ENCODE results near the gene GABBR2.

Gene GABBR2

DNA sequence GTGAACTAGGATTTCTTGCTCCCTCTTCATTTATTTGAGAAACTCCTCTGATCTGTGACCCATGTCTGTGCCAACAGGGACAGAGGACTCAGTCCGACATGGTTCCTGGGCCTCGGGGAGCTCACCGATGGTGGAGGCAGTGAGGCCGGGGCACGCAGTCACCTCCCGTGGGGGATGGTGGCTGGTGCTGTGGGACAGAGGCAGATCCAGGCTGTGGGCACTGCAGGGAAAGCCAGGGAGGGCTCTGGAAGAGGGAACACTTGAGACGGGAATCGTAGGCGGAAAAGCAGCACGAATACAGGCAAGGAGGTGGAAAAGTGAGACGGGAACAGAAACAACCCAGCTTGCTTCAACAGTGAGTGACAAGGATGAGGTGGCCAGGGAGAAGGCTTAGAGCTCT lies 127.8 kb downstream of the GABBR2 start:
- ChIA-PET POLR2A (ENCODE audit: low non-redundant PET) (no interaction called here), CTCF (interaction anchor here (0.6 kb wide), 2 partner anchors 56 to 420 kb away, joined by 3 read pairs; no protein-coding TSS in a partner anchor)

GRCh38 chr9:98579700-98580099 lies 129.0 kb downstream of the GABBR2 start:
- TF ChIP-seq, protein P1, sequence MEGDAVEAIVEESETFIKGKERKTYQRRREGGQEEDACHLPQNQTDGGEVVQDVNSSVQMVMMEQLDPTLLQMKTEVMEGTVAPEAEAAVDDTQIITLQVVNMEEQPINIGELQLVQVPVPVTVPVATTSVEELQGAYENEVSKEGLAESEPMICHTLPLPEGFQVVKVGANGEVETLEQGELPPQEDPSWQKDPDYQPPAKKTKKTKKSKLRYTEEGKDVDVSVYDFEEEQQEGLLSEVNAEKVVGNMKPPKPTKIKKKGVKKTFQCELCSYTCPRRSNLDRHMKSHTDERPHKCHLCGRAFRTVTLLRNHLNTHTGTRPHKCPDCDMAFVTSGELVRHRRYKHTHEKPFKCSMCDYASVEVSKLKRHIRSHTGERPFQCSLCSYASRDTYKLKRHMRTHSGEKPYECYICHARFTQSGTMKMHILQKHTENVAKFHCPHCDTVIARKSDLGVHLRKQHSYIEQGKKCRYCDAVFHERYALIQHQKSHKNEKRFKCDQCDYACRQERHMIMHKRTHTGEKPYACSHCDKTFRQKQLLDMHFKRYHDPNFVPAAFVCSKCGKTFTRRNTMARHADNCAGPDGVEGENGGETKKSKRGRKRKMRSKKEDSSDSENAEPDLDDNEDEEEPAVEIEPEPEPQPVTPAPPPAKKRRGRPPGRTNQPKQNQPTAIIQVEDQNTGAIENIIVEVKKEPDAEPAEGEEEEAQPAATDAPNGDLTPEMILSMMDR (conservative IDR thresholded peaks at IDR 0.05; ENCODE audit: low read depth), result no peak
- DNase-seq (ENCODE audit: low spot score), result no peak
- CTCF ChIA-PET, result no interaction called here
- POLR2A ChIA-PET (ENCODE audit: low non-redundant PET), result no interaction called here
- H3K27ac ChIP-seq, result no peak overlapping the region

More for the DNA sequence above, 127.8 kb downstream of the GABBR2 start:
- H3K27ac ChIP-seq, result no peak overlapping the region
- TF ChIP-seq, protein P1 (conservative IDR thresholded peaks at IDR 0.05; ENCODE audit: low read depth), result no peak
- no peak for DNase-seq (ENCODE audit: low spot score)

DNA sequence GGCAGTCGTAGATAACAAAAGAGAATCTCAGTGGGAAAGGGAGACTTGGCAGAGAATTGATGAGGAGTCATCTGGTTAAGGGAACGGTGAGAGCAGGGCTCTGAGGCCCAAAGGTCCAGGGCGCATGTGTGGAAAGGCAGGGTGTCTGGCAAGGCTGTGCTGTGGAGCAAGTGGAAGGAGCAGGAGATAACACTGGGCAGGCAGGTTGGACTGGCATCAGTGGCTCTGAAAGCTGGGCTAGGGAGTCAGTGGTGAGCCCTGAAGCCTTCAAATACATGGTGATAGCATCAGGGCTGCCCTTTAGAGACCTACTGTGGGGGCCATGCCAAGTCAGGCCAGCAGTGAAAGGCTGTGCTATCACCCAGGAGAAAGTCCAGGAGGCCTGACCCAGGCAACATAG lies 131.3 kb downstream of the GABBR2 start:
- POLR2A ChIA-PET (ENCODE audit: low non-redundant PET), result no interaction called here
- DNase-seq (ENCODE audit: low spot score), result no peak
- H3K27ac ChIP-seq, result no peak overlapping the region
- TF ChIP-seq, protein P1 (conservative IDR thresholded peaks at IDR 0.05; ENCODE audit: low read depth), result no peak
- CTCF ChIA-PET, result no interaction called here

DNA sequence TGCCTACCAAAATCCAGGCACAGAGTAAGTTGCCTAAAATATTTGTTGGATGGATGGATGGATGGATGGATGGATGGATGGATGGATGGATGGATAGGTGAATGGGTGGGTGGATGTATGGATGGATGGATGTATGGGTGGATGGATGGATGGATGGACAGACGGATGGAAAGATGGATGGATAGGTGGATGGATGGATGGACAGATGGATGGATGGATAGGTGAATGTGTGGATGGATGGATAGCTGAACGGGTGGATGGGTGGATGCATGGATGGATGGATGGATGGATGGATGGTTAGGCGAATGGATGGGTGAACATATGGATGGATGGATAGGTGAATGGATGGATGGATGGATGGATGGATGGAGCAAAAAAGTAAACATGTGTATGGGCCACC lies 131.9 kb downstream of the GABBR2 start:
- TF ChIP-seq, protein P1 (conservative IDR thresholded peaks at IDR 0.05; ENCODE audit: low read depth), result no peak
- no peak overlapping the region for H3K27ac ChIP-seq
- no peak for DNase-seq (ENCODE audit: low spot score)
- POLR2A ChIA-PET (ENCODE audit: low non-redundant PET), result no interaction called here
- CTCF ChIA-PET, result no interaction called here

- DNase-seq (ENCODE audit: low spot score), result no peak
- ChIA-PET CTCF (interaction anchor here (0.6 kb wide), 1 partner anchor 464 kb away, joined by 5 read pairs; no protein-coding TSS in a partner anchor), POLR2A (ENCODE audit: low non-redundant PET) (no interaction called here)
- TF ChIP-seq, protein P1 (conservative IDR thresholded peaks at IDR 0.05; ENCODE audit: low read depth), result no peak
- H3K27ac ChIP-seq, result no peak overlapping the region
These were observed 132.4 kb downstream of the GABBR2 start for GRCh38 chr9:98576354-98576753.

- TF ChIP-seq, protein P1 (conservative IDR thresholded peaks at IDR 0.05; ENCODE audit: low read depth), result no peak
- peak; percentile 54 for DNase-seq (ENCODE audit: low spot score)
- no peak overlapping the region for H3K27ac ChIP-seq
- CTCF ChIA-PET, result interaction anchor here (0.6 kb wide), 1 partner anchor 465 kb away, joined by 5 read pairs; no protein-coding TSS in a partner anchor
- POLR2A ChIA-PET (ENCODE audit: low non-redundant PET), result no interaction called here
These were observed 133.1 kb downstream of the GABBR2 start for GRCh38 chr9:98575379-98576346.

All from RWPE1 (cell line).